HepG2 (cell line): ENCODE measurements around the gene SLC2A10. TPM values are rescaled to one million over a fixed set of nuclear protein-coding genes. Genes with fewer than 3 reads are reported as not detected.

ENCODE experiments used
- ARID3A ChIP-seq: IDR thresholded peaks from 2 replicates; pipeline ENCODE4 v1.6.1; 2012; ENCODE audit warnings: low read depth, low read length, improper control_type of control experiment
- ATF1 ChIP-seq: IDR thresholded peaks from 2 replicates; pipeline ENCODE4 v1.6.1; 2016; ENCODE audit warnings: mild to moderate bottlenecking, control low read depth
- CBFB ChIP-seq: sonication (generic); formaldehyde crosslinking; IDR thresholded peaks from 2 replicates; pipeline ENCODE4 v1.4.0; 2020; ENCODE audit warnings: missing genetic modification reagents
- CBX2 ChIP-seq, 2 experiments: fragments of 200-600 bp in 1 of 2; sonication (generic); formaldehyde crosslinking in 1 of 2; IDR thresholded peaks; 2 replicates each; pipeline versions ENCODE4 v1.7.0 to v1.8.1; 2018 to 2022; ENCODE audit warnings: low read depth in 2 of 2, low read length in 1 of 2, mild to moderate bottlenecking in 1 of 2, missing genetic modification reagents in 1 of 2
- CENPX ChIP-seq: sonication (generic); formaldehyde crosslinking; IDR thresholded peaks from 2 replicates; pipeline ENCODE4 v1.9.0; 2021; ENCODE audit warnings: mild to moderate bottlenecking, missing genetic modification reagents, moderate library complexity
- HIC2 ChIP-seq: sonication (generic); formaldehyde crosslinking; IDR thresholded peaks from 2 replicates; pipeline ENCODE4 v1.9.0; 2022; ENCODE audit warnings: low read depth, missing genetic modification reagents
- MIER3 ChIP-seq: IDR thresholded peaks from 2 replicates; pipeline ENCODE4 v1.6.1; 2016; ENCODE audit warnings: missing compliant biosample characterization, borderline replicate concordance
- NFRKB ChIP-seq: fragments of 450-650 bp; IDR thresholded peaks from 2 replicates; pipeline ENCODE4 v1.6.1; 2017
- NR2F2 ChIP-seq: IDR thresholded peaks from 2 replicates; pipeline ENCODE4 v1.6.1; 2012; ENCODE audit warnings: low read depth, inconsistent platforms, borderline replicate concordance
- REPIN1 ChIP-seq: sonication (generic); formaldehyde crosslinking; IDR thresholded peaks from 2 replicates; pipeline ENCODE4 v1.8.0; 2022; ENCODE audit warnings: missing genetic modification reagents, low read depth, mild to moderate bottlenecking, borderline replicate concordance
- THAP11 ChIP-seq: IDR thresholded peaks from 2 replicates; pipeline ENCODE4 v1.6.1; 2016; ENCODE audit warnings: missing biosample characterization, missing genetic modification reagents
- THAP9 ChIP-seq: sonication (generic); formaldehyde crosslinking; IDR thresholded peaks from 2 replicates; pipeline ENCODE4; 2020; ENCODE audit warnings: missing genetic modification reagents, mild to moderate bottlenecking, borderline replicate concordance
- TRIM22 ChIP-seq: fragments of 450-650 bp; IDR thresholded peaks from 2 replicates; pipeline ENCODE4 v1.6.1; 2017
- ZNF124 ChIP-seq: sonication (generic); formaldehyde crosslinking; IDR thresholded peaks from 2 replicates; pipeline ENCODE4 v1.4.0; 2020; ENCODE audit warnings: missing genetic modification reagents
- ZNF44 ChIP-seq: sonication (generic); formaldehyde crosslinking; IDR thresholded peaks from 2 replicates; pipeline ENCODE4 v1.5.1; 2020; ENCODE audit warnings: mild to moderate bottlenecking, missing genetic modification reagents
- ZNF619 ChIP-seq: sonication (generic); formaldehyde crosslinking; IDR thresholded peaks from 2 replicates; pipeline ENCODE4 v1.4.0; 2020; ENCODE audit warnings: mild to moderate bottlenecking, missing genetic modification reagents
- ZNF724P ChIP-seq: sonication (generic); formaldehyde crosslinking; IDR thresholded peaks from 2 replicates; pipeline ENCODE4 v1.8.0; 2022; ENCODE audit warnings: missing genetic modification reagents, borderline replicate concordance
- ZNF839 ChIP-seq: sonication (generic); formaldehyde crosslinking; IDR thresholded peaks from 2 replicates; pipeline ENCODE4 v1.4.0; 2020; ENCODE audit warnings: missing genetic modification reagents, mild to moderate bottlenecking, borderline replicate concordance
- ZNF883 ChIP-seq: sonication (generic); formaldehyde crosslinking; IDR thresholded peaks from 2 replicates; pipeline ENCODE4 v1.5.1; 2020; ENCODE audit warnings: mild to moderate bottlenecking, missing genetic modification reagents; ENCODE audit errors: not compliant biosample characterization
- polyA plus RNA-seq, 8 experiments: library from polyadenylated mRNA; depleted of rRNA in 3 of 8; stranded (reverse) in 7 of 8; unstranded in 1 of 8; fragments of >200 nt; fragmentation: Illumina TruSeq in 4 of 8; extraction: Trizol in 4 of 8; gene quantifications; 2 replicates each; pipeline versions ENCODE4 v1.2.1 to v1.2.3, GENCODE V29; 2011 to 2016; ENCODE audit warnings: low read depth in 4 of 8, missing spikeins in 1 of 8, mixed read lengths in 1 of 8; ENCODE audit not compliant: insufficient read depth in 1 of 8
- total RNA-seq, 5 experiments: library from RNA; depleted of rRNA; stranded (reverse); fragments of >200 nt; fragmentation: Illumina TruSeq; extraction: Trizol; gene quantifications; 2 replicates each; pipeline ENCODE4 v1.2.3, GENCODE V29; 2016; ENCODE audit warnings: low read depth in 1 of 5

SLC2A10 gene
- total and polyA plus RNA-seq, 2 of the 13 experiments (the other 11 are each of a cell fraction or from before 2014, with no cell fraction given) = 16.0 to 18.4 TPM

- TF ChIP-seq TRIM22 (no peak), NR2F2 (peak; percentile 82; the same call in 1 of the 2 replicates), ARID3A (no peak), CBX2 (IDR thresholded peaks at IDR 0.05; ENCODE audit: low read depth, low read length) (no peak), CBX2 (CRISPR knock-in tag; IDR thresholded peaks at IDR 0.05; ENCODE audit: low read depth) (no peak), ZNF724P (CRISPR knock-in tag) (0 out of 2 replicates have a peak, but pooled peaks have one; percentile 58), ATF1 (CRISPR knock-in tag) (0 out of 2 replicates have a peak, but pooled peaks have one; percentile 15), CBFB (no peak), ZNF619 (CRISPR knock-in tag) (peak; percentile 51; the same call in 1 of the 2 replicates), MIER3 (peak; percentile 75; the same call in 1 of the 2 replicates), ZNF883 (CRISPR knock-in tag) (peak; percentile 70), ZNF44 (CRISPR knock-in tag) (peak; percentile 11; the same call in 1 of the 2 replicates), ZNF839 (CRISPR knock-in tag) (0 out of 2 replicates have a peak, but pooled peaks have one; percentile 39), HIC2 (CRISPR knock-in tag) (peak; percentile 82), REPIN1 (peak; percentile 70), THAP11 (CRISPR knock-in tag) (peak; percentile 52), CENPX (CRISPR knock-in tag) (no peak), ZNF124 (no peak; the same call in 1 of the 2 replicates), NFRKB (no peak), THAP9 (CRISPR knock-in tag) (peak; percentile 92)
Measured at GRCh38 chr20:46674253-46675083, 35.0 kb upstream of the SLC2A10 start (continued).
